ENCODE measurements around the gene PRRC1.
A peak's percentile ranks its signal among the peaks of the same experiment; 100 is the strongest.
"Not testable (repeated sequence)": the region's sequence is repeated elsewhere in the genome, so short reads cannot be mapped to it uniquely, and the experiment has no call there.

The PRRC1 gene

DNA sequence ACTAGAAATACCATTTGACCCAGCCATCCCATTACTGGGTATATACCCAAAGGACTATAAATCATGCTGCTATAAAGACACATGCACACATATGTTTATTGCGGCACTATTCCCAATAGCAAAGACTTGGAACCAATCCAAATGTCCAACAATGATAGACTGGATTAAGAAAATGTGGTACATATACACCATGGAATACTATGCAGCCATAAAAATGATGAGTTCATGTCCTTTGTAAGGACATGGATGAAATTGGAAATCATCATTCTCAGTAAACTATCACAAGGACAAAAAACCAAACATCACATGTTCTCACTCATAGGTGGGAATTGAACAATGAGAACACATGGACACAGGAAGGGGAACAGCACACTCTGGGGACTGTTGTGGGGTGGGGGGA is 27.8 kb downstream of the PRRC1 start:
- not testable (repeated sequence) for DNase-seq (ENCODE audit: low read depth in 2 of 2)

DNA sequence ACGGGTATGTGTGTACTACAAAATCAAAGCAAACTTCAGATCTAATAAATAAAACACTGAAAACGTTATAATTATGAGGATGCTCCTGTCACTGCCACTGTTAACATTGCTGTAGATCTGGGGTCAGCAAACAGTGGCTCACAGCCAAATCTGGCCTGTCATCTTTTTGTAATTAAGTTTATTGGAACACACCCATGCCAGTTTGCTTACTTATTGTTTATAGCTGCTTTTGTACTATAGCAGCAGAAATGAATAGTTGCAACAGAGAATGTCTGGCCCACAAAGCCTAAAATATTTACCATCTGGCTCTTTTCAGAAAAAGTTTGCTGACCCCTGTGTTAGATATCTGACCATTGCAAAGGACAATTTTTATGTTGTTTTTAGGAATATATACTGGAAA is 32.1 kb downstream of the PRRC1 start:
- no peak for DNase-seq (ENCODE audit: low read depth in 2 of 2)

DNA sequence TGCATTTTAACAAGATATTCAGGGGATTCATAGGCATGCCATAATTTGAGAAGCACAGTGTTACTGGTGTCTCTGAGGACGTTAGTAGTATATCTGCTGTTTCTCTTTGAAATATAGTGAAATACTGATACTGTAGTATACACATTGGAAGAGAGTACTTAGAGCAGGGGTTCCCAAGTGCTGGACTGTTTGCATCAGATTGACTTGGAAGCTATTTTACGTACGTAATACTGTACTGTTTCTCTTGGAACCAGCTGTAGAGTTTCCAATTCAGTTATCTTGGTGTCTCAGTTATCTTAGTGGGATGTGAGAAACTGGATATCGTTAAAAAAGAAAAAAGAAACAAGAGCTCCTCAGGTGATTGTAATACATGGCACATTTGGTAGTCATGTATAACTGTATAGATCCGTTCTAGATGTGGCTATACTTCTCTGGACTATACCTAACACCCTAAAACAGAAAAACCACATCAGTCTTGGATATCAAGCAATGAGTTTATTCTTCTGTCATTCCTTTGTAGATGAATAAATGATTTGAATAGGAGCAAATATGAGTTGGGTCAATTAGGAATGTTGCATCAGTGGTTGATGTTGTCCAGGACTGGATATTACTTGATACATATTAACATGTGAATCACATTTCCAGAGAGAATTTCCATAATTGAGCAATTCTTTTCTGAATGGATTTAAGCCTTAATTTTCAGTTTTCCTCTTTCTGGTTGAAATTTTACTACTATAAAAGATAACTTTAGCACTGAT is 33.4 kb downstream of the PRRC1 start:
- DNase-seq (ENCODE audit: low read depth in 2 of 2): no peak

DNA sequence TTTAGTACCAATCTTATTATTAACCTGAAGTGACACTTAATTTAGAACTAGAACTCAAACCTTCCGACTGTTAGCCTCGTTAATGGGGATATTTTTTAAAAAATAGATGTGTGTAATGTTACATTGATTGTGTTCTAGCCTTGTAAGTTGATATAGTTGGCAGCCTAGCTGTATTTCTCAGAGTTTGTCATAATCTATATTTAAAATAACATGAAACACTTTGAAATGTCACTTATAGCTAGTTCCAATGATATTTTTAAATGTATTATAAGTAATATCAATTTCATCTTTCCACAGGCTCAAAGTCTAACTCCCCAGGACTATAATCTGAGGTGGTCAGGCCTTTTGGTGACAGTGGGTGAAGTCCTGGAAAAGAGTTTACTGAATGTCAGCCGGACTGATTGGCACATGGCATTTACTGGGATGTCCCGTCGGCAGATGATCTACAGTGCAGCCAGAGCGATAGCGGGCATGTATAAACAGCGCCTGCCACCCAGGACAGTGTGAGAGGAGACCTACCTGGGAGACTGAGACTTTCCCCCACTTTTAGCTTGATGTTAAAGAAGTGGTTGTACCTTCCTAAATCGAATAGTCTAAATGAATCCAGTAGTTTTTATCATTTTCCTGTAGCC is 34.1 kb downstream of the PRRC1 start:
- no peak for DNase-seq (ENCODE audit: low read depth in 2 of 2)

DNA sequence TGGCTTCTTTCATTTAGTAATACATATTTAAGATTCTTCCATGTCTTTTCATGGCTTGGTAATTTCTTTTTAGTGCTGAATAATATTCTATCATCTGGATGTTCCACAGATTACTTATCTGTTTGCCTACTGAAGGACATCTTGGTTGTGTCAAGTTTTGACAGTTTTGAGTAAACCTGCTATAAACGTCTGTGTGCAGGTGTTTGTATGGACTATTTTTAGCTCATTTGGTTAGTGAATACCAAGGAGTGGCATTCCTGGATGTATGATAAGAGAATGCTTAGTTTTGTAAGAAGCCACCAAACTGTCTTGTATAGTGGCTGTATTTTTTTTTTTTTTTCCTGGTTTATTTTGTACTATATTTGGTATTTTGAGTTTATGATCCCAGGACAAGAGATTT is 38.4 kb downstream of the PRRC1 start:
- DNase-seq (ENCODE audit: low read depth in 2 of 2): no peak

DNA sequence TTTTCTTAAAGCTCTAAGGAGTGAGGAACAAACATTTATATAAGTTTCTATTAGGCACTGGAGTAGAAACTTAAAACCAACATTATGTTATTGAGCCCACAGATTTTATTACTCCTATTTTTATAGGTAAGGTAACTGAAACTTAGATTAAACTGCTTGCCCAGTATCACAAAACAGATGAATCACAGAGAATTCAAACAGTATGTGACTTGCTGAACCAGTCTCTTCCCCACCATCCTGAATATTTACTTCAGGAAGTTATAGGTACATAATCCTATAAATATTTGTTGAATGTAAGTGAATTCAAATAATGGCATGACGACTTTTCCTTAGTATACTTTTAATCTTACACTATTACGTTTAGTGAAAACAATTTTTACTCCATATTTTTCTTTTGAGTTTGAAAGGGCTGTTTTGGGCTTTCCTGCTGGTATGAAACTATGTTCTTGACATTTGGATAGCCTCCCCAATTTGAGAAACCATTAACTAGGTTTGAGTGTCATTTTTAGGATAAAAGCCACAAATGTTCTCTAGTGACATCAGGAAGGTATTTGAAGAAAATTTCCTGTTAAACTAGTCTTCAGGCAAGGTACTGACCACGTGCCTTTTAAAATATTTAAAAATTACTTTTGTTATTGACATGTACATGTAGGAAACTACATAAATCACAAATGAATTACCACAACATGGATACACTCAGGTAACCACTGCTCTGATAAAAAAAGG is 39.3 kb downstream of the PRRC1 start:
- no peak for DNase-seq (ENCODE audit: low read depth in 2 of 2)

DNA sequence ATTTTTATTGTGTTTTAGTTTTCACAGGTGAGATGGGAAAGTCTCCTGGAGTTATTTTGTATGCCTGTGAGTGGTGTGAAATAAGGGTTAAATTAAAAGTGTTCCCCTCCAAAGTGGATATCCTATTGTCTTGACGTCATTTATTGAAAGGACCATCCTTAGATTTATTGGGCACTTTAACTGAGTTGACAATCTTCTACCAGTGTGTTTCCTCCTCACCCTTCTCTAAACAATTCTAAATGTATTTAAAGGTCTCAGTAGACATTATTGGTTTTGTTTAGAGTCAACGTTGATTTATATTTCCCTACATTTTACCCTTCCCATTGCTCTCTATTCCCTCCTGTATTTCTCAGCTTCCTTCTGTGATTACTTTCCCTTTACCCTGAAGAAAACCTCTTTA is 40.8 kb downstream of the PRRC1 start:
- no peak for DNase-seq (ENCODE audit: low read depth in 2 of 2)

DNA sequence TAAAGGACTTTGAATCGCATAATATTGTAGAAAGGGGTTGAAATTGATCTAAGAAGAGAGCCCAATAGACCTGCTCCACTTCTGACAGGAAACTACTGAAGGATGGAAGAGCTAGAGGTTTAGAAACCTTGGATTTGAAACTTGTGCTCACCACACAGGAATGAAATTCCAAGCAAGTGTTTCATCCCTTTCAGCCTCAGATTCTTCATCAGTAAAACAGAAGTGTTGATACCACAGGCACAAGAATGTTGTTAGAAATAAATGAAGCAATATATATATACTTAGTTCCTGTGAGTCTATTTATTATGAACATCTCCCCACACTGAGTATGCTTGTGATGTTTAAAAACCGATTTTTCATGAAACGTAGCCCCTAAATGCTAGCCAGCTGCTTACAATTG is 43.8 kb downstream of the PRRC1 start:
- no peak for DNase-seq (ENCODE audit: low read depth in 2 of 2)

DNA sequence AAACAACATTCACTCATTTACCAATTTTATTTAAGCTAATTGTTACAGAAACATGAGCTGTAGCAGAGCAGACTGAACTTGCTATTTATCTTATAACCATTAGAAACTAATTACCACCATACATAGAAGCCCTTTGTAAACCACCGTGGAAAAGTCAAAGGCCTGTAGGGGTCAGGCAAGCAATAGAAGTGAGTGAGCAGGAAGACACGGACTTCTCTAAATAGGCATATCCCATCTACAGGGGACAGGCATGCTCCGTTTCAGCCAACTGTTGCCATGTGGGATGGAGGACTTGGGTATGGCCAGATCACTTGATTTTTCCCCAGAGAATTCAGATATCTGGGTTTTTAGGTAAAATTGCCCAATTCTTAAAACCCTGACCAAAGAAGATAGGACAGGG is 44.8 kb downstream of the PRRC1 start:
- no peak for DNase-seq (ENCODE audit: low read depth in 2 of 2)

DNA sequence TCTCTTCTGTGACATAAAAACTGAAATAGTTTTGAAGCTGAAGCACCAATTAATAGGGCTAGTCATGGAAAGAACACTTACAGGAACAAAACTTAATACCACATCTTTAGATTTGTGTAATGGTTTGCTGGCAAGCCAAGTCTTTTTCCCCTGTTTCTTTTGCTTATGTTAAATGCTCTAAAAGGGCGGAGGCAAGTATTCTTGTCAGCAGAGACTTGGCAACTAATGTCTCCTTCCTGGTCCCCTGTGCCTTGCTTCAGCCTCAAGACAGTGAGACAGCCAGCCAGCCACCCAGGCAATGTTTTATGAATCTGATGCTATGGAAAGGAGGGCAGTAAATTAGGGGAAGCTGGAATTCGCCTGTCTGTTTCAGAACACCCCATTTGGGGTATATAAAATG is 45.7 kb downstream of the PRRC1 start:
- DNase-seq (ENCODE audit: low read depth in 2 of 2): no peak

DNA sequence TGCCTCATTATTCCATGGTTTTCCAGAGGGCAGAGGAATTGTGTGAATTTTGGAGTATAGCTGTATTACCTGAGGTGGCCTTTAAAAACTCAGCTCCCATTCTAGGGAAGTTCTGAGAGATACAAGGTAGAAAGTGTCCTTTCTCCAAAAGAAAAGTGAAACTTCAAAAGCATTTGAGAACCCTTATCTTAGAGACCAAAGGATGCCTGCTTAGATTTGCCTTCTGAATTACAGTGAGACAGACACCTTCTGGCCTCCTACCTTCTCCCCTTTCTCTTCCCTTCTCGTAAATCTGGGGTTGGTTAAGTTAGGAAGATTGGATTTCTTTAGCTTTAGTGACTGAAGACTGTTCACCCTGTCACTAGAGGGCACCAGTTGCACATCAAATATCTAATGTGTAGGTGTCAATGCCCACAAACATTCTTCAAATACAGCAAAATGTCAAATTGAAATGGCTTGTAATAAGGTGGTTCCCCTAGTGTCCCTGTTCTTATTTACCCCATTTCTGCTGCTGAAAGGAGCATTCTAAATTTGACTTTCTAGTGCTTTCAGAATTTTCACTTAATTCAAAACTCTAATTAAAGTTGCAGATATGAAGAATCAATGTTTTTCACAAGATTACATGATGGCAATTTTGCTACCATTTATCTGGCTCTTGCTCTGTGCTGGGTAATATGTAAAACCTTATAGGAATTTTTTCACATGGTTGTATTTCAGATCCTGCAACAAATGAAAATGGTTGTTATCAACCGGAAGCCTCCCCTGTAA is 46.7 kb downstream of the PRRC1 start:
- peak; percentile 15 to 21 for DNase-seq (ENCODE audit: low read depth in 2 of 2)

DNA sequence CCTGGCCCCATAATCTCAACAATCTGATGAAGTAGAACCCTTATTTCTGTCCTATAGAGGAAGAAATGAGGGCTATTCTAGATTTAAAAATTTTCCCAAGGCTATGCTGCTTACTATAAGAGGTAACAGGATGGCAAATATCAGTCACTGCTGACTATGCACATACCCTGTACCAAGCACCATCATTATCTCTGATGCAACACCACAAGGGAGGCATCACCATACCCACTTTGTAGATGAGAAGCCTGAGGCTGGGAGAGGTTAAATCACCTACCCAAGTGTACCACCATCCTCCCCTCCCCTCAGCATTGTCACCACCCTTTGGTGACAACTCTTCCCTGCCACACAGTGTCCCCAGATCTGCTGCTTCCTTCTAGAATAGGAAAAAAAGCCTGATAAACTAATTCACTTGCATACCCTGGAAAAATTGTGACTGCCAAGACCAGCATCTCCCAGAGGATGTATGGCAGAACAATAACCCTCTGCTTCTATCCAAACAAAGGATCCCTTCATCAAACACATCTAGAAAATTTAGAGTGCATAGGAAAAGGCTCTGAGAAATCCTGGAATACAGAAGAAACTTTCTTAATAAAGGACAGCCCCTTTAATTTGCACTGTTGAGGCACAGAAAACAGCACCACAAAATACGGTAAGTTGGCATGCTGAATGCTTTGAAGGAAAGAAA is 48.3 kb downstream of the PRRC1 start:
- no peak for DNase-seq (ENCODE audit: low read depth in 2 of 2)

DNA sequence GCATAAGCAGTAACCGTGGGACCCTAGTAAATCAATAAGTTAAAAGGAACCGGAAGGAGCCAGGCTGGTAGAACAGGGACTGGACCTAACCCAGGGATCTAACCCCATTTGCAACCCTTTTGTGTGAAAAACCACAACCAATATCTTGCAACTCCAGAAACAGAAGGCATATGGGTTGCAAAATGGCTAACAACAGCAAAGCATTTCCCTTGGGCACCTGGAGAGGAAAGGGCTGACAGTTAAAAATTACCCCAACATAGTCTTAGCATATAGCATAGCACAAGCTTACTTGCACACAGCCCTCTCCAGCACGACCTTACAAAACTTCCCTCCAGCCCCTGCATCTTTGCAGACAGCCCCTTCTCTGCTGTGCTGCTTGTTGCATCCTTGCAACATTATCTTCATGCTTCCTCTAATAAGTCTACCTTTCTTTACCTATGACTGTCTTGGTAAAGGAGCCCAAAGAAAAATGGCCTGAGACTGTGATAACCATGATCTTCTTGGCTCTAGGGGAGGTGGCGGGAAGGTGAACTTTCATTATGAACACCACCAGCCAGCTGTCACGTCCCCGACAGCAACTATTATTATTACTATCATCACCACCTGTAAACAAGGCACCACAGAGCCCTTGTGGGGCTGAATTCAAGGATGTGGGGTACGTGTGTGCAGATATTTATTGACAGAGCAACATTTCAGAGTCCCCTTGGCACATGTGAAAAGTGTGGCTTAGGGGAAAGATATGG is 49.8 kb downstream of the PRRC1 start:
- DNase-seq (ENCODE audit: low read depth in 2 of 2): no peak

DNA sequence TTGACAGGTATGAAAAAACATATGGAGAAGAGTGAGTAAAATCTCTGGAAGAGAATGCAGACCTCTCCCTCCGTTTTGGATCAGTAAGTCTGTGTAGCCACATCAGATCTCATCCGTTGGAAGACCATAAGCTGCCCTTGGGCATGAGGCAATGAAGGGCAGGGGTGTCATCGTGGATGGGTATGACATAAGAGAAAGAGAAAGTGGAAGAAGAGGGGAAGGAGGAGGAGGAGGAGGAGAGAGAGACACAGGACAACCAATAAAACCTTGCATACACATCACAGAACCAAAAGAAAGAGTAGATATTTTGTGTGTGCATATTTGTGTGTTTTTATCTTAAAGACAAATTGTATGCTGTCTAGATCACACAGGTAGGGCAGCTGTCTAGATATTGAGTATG is 50.7 kb downstream of the PRRC1 start:
- no peak for DNase-seq (ENCODE audit: low read depth in 2 of 2)

DNA sequence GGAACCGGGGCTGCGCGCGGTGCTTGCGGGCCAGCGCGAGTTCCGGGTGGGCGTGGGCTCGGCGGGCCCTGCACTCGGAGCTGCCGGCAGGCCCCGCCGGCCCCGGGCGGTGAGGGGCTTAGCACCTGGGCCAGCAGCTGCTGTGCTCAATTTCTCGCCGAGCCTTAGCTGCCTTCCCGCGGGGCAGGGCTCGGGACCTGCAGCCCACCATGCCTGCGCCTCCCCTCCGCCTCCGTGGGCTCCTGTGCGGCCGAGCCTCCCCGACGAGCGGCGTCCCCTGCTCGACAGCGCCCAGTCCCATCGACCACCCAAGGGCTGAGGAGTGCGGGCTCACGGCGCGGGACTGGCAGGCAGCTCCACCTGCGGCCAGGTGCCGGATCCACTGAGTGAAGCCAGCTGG is 52.0 kb downstream of the PRRC1 start:
- not testable (repeated sequence) for DNase-seq (ENCODE audit: low read depth in 2 of 2)

DNA sequence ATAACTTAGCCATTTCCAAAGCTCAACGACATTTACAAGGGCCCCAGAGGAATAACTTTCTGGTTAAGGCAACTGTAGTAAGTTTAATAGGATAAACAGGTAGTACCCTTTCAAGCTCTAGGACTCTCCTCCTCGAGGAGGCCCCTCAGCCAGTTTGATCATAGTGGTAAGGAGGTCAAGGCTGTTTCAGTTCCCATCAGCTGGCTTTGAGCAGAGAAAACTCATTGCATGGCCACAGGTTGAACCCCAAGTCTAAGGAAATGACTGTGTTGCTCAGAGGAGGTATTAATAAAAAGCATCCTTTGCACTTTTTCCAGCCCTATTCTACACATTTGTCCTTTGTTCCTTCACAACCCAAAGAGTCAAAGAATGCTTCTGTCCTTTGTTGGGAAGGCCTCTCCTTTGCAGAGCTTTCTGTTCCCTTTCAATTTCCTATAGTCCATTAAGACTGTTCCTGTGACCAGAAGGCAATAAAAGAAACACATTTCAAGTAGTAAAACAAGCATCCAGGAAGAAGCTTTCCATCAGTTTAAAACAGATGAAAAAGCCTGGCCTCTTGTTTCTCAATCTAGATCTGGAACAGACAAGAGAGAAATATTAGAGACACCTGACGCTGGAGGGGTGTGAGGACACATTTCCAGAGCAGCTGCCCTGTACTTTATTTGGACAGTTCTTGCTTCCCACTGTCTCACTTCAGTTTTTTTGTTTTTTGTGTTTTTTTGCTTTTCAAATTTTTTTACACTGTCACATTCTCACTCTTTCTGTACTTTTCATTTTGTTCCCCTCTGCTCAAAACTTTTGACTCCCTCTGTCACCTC is 54.1 kb downstream of the PRRC1 start:
- DNase-seq (ENCODE audit: low read depth in 2 of 2): no peak

DNA sequence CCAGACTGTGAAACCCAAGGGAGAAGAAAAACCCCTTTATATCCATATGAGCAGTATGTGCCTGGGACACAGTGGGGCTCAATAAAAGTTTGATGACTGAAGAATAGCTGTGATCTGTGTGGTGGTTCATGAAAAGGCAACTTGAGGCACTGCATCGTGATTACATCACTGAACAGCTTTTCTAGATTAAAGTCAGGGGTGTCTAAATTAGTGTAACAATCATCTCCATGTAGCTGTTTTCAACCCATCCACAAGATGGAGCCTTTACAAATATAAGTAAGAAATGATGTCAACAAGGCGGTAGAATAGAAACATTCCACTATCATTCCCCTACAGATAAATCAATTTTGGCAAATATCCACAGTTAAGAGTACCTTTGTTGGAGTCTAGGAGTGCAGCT is 55.5 kb downstream of the PRRC1 start:
- DNase-seq (ENCODE audit: low read depth in 2 of 2): no peak

DNA sequence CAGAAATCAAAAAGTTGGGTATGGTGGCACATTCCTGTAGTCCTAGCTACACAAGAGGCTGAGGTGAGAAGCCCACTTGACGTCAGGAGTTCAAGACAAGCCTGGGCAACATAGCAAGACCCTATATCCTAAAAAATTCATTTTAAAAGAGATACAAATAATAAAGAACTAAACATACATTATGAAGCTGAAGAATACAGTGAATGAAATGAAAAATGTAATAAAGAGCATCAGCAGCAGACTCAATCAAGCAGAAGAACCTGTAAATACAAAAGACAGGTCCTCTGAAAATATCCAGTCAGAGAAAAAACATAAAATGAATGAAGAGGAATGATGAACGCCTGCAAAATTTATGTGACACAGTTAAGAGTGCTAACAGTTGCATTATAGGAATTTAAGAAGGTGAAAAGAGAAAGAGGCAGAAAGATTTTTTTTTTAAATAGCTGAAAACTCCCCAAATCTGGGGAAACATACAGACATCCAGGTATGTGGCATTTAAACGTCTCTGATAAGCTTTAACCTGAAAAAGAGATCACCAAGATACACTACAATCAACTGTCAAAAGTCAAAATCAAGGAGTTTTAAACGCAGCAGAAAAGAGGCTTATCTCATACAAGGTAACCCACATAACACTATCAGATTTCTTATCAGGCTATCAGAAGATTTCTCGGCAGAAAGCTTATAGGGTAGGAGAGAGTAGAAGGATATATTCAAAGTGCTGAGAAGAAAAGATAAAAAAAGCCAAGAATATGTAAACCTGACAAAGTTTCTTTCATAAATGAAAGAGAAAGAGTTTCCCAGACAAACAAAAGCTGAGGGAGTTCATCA is 57.6 kb downstream of the PRRC1 start:
- no peak for DNase-seq (ENCODE audit: low read depth in 2 of 2)

DNA sequence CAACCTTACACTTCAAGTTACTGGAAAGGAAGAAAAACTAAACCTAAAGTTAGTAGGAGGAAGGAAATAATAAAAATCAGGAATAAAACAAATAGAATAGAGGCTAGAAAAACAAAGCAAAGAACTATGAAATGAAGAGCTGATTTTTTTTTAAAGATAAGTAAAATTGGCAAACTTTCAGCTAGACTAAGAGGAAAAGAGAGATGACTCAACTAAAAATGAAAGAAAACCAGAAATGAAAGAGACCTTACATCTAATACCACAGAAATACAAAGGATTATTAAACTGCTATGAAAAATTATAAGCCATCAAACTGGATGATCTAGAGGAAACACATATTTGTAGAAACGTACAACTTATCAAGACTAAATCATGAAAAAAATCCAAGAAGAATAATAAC is 60.0 kb downstream of the PRRC1 start:
- DNase-seq (ENCODE audit: low read depth in 2 of 2): no peak
